Testis (tissue), 3 donors: Measurements from ENCODE around the gene GARRE1. TPM values are rescaled to one million over a fixed set of nuclear protein-coding genes. Genes with fewer than 3 reads are reported as not detected.

ENCODE experiments used
- DNase-seq: peaks from one replicate; pipeline ENCODE4 v3.0.0-alpha.2; 2019
- H3K27ac ChIP-seq, 2 donors: fragments of 200-600 bp; sonication (generic); one replicate each; pipeline ENCODE4 v1.5.1; 2019
- H3K27me3 ChIP-seq: fragments of 200-600 bp; sonication (generic); one replicate; pipeline ENCODE4 v1.5.1; 2019
- H3K36me3 ChIP-seq: fragments of 200-600 bp; sonication (generic); one replicate; pipeline ENCODE4 v1.5.1; 2017; ENCODE audit warnings: low read depth; ENCODE audit errors: missing control alignments
- H3K4me1 ChIP-seq: fragments of 200-600 bp; sonication (generic); one replicate; pipeline ENCODE4 v1.5.1; 2019
- H3K4me3 ChIP-seq, 2 donors: fragments of 200-600 bp; sonication (generic); one replicate each; pipeline ENCODE4 v1.5.1; 2017 to 2019
- H3K9me3 ChIP-seq: fragments of 200-600 bp; sonication (generic); one replicate; pipeline ENCODE4 v1.5.1; 2017
- CTCF ChIP-seq, 3 experiments: fragments of 450-650 bp in 2 of 3; fragments of 200-600 bp in 1 of 3; sonication (generic) in 1 of 3; IDR thresholded peaks; one replicate each; pipeline ENCODE4 v1.5.1; 2016 to 2019; ENCODE audit warnings: antibody characterized with exemption in 3 of 3, mild to moderate bottlenecking in 2 of 3, moderate library complexity in 1 of 3
- POLR2A ChIP-seq: fragments of 450-650 bp; IDR thresholded peaks from one replicate; pipeline ENCODE4 v1.6.1; 2017; ENCODE audit warnings: antibody characterized with exemption, mild to moderate bottlenecking, moderate library complexity
- WGBS, 2 donors: methylation state at CpG; one replicate each; pipeline ENCODE4 v1.1.5; 2018; 5-methylcytosine and 5-hydroxymethylcytosine counted together
- intact Hi-C: fragments of 100-400 bp; cut with DNase I; formaldehyde crosslinking; loops from one replicate; pipeline ENCODE4 v1.15.1; 2023; ENCODE audit warnings: low total_unique reads
- polyA plus RNA-seq: library from polyadenylated mRNA; stranded (reverse); fragments of 350-450 nt; fragmentation: Illumina TruSeq; extraction: RNeasy Lipid Tissue Mini Kit (QIAGEN cat#74804); gene quantifications from one replicate; pipeline ENCODE4 v1.2.3, GENCODE V29; 2014; ENCODE audit warnings: low read depth, low replicate concordance; ENCODE audit not compliant: insufficient read depth
- total RNA-seq, 2 donors: library from RNA; depleted of rRNA; stranded (reverse); fragments of >200 nt; gene quantifications; one replicate each; pipeline ENCODE4 v1.2.3, GENCODE V29; 2016

The GARRE1 gene
- total and polyA plus RNA-seq, 3 donors from 2014 or later: 21.1 to 38.4 (median 33.7) TPM

DNA sequence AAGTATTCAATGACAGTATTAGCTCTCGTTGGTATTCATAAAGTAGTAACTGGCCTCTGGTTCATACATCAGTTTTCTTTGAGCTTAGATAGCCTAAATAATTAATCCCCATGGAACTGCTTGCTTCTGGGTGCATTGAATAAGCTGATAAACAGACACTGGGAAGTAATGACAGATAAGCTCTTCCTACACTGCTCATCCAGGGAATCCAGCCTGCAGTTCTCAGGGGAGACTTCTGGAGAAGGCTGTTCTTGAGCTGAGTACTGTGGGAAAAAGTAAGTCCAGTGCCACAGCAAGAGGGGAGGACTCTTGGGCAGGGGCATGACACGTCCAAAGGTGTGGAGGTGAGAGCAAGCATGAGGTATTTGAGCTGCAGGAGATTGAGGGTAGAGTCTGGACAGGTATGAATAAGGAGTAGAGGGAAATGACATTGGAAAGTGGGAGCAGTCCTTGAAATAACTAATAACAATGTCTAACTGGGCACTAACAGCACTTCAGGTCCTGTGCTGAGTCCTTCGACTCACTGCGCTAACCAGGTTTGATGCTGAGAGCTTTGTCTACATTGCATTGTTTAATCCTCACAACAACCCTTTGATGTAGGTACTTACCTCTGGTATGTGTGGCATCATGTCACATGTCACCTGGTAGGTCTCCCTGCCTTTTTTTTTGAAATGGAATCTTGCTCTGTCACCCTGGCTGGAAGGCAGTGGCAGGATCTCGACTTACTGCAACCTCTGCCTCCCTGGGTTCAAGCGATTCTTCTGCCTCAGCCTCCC is 7.2 kb downstream of the GARRE1 start:
- no peak overlapping the region for H3K4me3 ChIP-seq
- intact Hi-C loops: no loop called here
- H3K27me3 ChIP-seq: no peaks in the 10 kb centered on the region
- no peak overlapping the region for H3K27ac ChIP-seq
- no peaks in the 10 kb centered on the region for H3K9me3 ChIP-seq
- peaks cover 5% of the 10 kb centered on the region for H3K4me1 ChIP-seq
- no peak for DNase-seq
- H3K36me3 ChIP-seq: no peaks in the 10 kb centered on the region
- 80 to 86% methylated on average over 6 of the region's 6 CpGs for WGBS, 2 donors
- TF ChIP-seq POLR2A (no peak), CTCF (IDR thresholded peaks at IDR 0.05) (no peak)

DNA sequence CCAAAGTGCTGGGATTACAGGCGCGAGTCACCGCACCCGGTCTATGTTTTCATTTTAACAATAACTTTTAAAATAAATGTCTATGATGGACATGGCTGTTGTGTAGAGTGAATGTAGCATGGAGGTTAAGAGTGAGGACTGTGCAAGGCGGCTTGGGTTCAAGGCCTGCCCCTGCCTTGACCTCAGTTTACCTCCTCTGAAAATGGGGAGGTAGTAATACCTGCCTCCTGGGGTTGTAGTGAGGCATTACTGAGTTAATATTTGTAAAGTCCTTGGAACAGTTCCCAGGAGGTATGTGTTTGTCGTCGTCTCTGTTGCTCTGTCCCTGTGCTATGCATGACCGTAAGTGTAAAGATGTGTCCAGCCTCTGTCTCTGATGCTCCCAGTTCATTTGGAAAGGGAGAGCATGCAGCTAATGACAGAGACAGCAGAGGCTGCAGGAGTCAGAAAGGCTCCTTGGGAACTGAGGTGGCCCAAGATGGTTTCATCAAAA is 9.4 kb downstream of the GARRE1 start:
- Histone ChIP-seq H3K36me3 (no peaks in the 10 kb centered on the region), H3K4me1 (peaks cover 7% of the 10 kb centered on the region), H3K9me3 (no peaks in the 10 kb centered on the region), H3K4me3 (no peak overlapping the region), H3K27ac (no peak overlapping the region), H3K27me3 (no peaks in the 10 kb centered on the region)
- WGBS, 2 donors: 85 to 90% methylated on average over 8 of the region's 8 CpGs
- intact Hi-C loops: no loop called here
- no peak for DNase-seq
- TF ChIP-seq CTCF (IDR thresholded peaks at IDR 0.05) (no peak), POLR2A (no peak)

DNA sequence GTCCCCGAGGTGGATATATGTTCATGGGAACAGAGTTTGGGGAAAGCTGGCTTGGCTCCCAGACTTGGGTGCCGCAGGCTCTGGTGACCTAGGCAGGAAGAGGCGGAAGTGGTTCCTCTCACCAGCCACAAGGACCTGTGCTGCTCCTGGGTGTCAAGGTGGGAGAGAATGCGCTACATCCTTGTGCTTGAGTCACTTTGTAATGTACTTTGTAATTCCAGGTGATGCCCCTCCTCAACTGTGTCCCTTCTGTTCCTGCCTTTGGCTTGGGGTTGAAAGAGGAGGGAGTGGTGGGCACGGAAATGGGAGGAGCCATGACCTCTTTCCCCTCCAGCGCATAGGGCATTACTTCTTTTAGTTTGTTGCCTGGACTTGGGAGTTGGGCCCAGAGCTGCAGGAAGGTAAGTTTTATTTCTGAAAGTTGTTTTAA is 10.9 kb downstream of the GARRE1 start:
- Histone ChIP-seq H3K9me3 (no peaks in the 10 kb centered on the region), H3K27ac (peak overlapping the region in 1 of 2 donors; percentile 12), H3K27me3 (no peaks in the 10 kb centered on the region), H3K4me1 (peaks cover 19% of the 10 kb centered on the region), H3K36me3 (no peaks in the 10 kb centered on the region), H3K4me3 (no peak overlapping the region)
- WGBS, 2 donors: 78 to 83% methylated on average over 6 of the region's 6 CpGs
- intact Hi-C loops: no loop called here
- no peak for DNase-seq
- TF ChIP-seq CTCF (IDR thresholded peaks at IDR 0.05) (no peak), POLR2A (no peak)

GRCh38 chr19:34269081-34269480 is 14.7 kb downstream of the GARRE1 start:
- peak; percentile 30 for DNase-seq
- peaks cover 20% of the 10 kb centered on the region for H3K4me1 ChIP-seq
- 60 to 63% methylated on average over 8 of the region's 8 CpGs for WGBS, 2 donors
- no peaks in the 10 kb centered on the region for H3K9me3 ChIP-seq
- TF ChIP-seq POLR2A: no peak
- no peak for TF ChIP-seq CTCF (IDR thresholded peaks at IDR 0.05)
- H3K27me3 ChIP-seq: no peaks in the 10 kb centered on the region
- peak overlapping the region; percentile 34 to 73 for H3K27ac ChIP-seq
- intact Hi-C loops: no loop called here
- H3K4me3 ChIP-seq: no peak overlapping the region
- H3K36me3 ChIP-seq: no peaks in the 10 kb centered on the region

DNA sequence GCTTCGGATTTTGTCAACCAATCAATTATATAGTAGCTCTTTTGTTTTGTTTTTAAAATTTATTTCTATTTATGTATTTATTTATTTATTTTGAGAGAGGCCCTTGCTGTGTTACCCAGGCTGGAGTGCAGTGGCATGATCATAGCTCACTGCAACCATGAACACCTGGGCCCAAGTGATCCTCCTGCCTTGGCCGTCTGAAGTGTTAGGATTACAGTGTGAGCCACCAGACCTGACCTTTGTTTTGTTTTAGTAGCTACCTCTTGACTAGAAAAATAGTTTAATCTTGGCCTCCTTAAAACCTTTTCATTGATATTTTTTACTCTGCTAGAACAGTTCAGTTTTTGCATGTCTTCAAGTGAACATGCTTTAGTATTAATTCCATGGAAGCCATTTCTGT is 15.1 kb downstream of the GARRE1 start:
- no peaks in the 10 kb centered on the region for H3K9me3 ChIP-seq
- DNase-seq: no peak
- no peaks in the 10 kb centered on the region for H3K27me3 ChIP-seq
- WGBS, 2 donors: 47 to 60% methylated on average over 2 of the region's 2 CpGs
- H3K36me3 ChIP-seq: no peaks in the 10 kb centered on the region
- no peak overlapping the region for H3K4me3 ChIP-seq
- TF ChIP-seq CTCF (IDR thresholded peaks at IDR 0.05) (no peak), POLR2A (no peak)
- intact Hi-C loops: no loop called here
- peak overlapping the region in 1 of 2 donors; percentile 73 for H3K27ac ChIP-seq
- peaks cover 20% of the 10 kb centered on the region for H3K4me1 ChIP-seq
